HepG2 (cell line): ENCODE measurements around the gene UGT1A4. TPM values are rescaled to one million over a fixed set of nuclear protein-coding genes. Genes with fewer than 3 reads are reported as not detected.

ENCODE experiments used
- ATAC-seq: fragments of 200-7000 bp; cut with Tn5 transposase; 3 replicates; pipeline ENCODE4 v1.9.1; 2020; ENCODE audit warnings: mild to moderate bottlenecking, moderate library complexity
- BruUV-seq: library from RNA; stranded (reverse); fragments of 400-500 nt; replicated peaks from 2 replicates; lab custom pipeline; 2021; lab: Mats Ljungman, UMichigan
- CTCF ChIA-PET: fragments of 300-600 bp; formaldehyde crosslinking; extraction: SDS; loops from one replicate; lab custom pipeline; 2021; ENCODE audit warnings: low total read pairs, inconsistent platforms, low intra/inter-chr PET ratio; lab: Yijun Ruan, JAX
- POLR2A ChIA-PET: fragments of 350-600 bp; sonication (Branson Sonifier 250); formaldehyde crosslinking; loops from one replicate; lab custom pipeline; 2020; ENCODE audit warnings: antibody characterized with exemption, inconsistent platforms; lab: Yijun Ruan, JAX
- DNase-seq: peaks from one replicate; pipeline ENCODE4 v3.0.0-alpha.2; 2015; ENCODE audit warnings: low spot score
- FAIRE-seq: peaks from 3 replicates; lab custom pipeline; 2011; peaks lifted over from hg19 to GRCh38; lab: Jason Lieb, UNC
- H2AFZ ChIP-seq: one replicate; pipeline ENCODE4 v1.6.1; 2011; ENCODE audit warnings: low read length, inconsistent platforms
- H3K27ac ChIP-seq: fragments of 300-600 bp; 3 replicates; pipeline ENCODE4 v1.8.0; 2011; ENCODE audit warnings: mixed run types, mild to moderate bottlenecking, mixed read lengths, low read length, inconsistent platforms; ENCODE audit not compliant: insufficient read depth; ENCODE audit errors: extremely low read length
- H3K27me3 ChIP-seq, 2 experiments: fragments of 200-600 bp in 1 of 2; 2 replicates in 1 of 2; 3 replicates in 1 of 2; pipeline versions ENCODE4 v1.6.0 to v1.8.0; 2011; ENCODE audit warnings: low read length in 2 of 2, mild to moderate bottlenecking in 2 of 2, moderate library complexity in 2 of 2, inconsistent platforms in 1 of 2; ENCODE audit not compliant: insufficient read depth in 2 of 2, control insufficient read depth in 1 of 2
- H3K36me3 ChIP-seq, 2 experiments: fragments of 200-600 bp in 1 of 2; replicated peaks in 1 of 2; 2 replicates in 1 of 2; 3 replicates in 1 of 2; pipeline versions ENCODE4 v1.5.1 to v1.8.0; 2011; ENCODE audit warnings: low read length in 2 of 2, inconsistent platforms in 1 of 2; ENCODE audit not compliant: insufficient read depth in 2 of 2, control insufficient read depth in 1 of 2
- H3K4me1 ChIP-seq: 2 replicates; pipeline ENCODE4 v1.5.1; 2012; ENCODE audit warnings: low read length, inconsistent platforms; ENCODE audit not compliant: insufficient read depth
- H3K4me2 ChIP-seq: 2 replicates; pipeline ENCODE4 v1.6.0; 2011; ENCODE audit warnings: low read depth, low read length, inconsistent platforms
- H3K4me3 ChIP-seq, 3 experiments: fragments of 200-600 bp in 1 of 3; sonication (generic), shearing (Covaris generic) in 1 of 3; replicated peaks in 1 of 3; 2 replicates each; pipeline ENCODE4 v1.5.1; 2011 to 2016; ENCODE audit warnings: low read length in 3 of 3, inconsistent platforms in 2 of 3, low read depth in 2 of 3, mild to moderate bottlenecking in 2 of 3, control low read depth in 1 of 3, mixed read lengths in 1 of 3; ENCODE audit not compliant: insufficient read depth in 1 of 3
- H3K79me2 ChIP-seq: one replicate; pipeline ENCODE4 v1.6.1; 2011; ENCODE audit warnings: low read length, inconsistent platforms; ENCODE audit not compliant: insufficient read depth
- H3K9ac ChIP-seq: 2 replicates; pipeline ENCODE4 v1.6.0; 2011; ENCODE audit warnings: mild to moderate bottlenecking, low read depth, low read length, inconsistent platforms; ENCODE audit not compliant: insufficient read depth
- H3K9me3 ChIP-seq: 2 replicates; pipeline ENCODE4 v1.5.1; 2012; ENCODE audit warnings: mild to moderate bottlenecking, low read length
- H4K20me1 ChIP-seq: 2 replicates; pipeline ENCODE4 v1.6.0; 2011; ENCODE audit warnings: inconsistent platforms, mild to moderate bottlenecking, low read length, moderate library complexity; ENCODE audit not compliant: insufficient read depth
- DBP ChIP-seq: sonication (generic); formaldehyde crosslinking; IDR thresholded peaks from 2 replicates; pipeline ENCODE4 v1.4.0; 2020; ENCODE audit warnings: missing genetic modification reagents; ENCODE audit errors: not compliant biosample characterization
- GTF2F1 ChIP-seq: fragments of 150-350 bp; IDR thresholded peaks from 2 replicates; pipeline ENCODE4 v1.6.1; 2014; ENCODE audit warnings: low read length
- HNRNPLL ChIP-seq: fragments of 200-400 bp; formaldehyde crosslinking; IDR thresholded peaks from 2 replicates; pipeline ENCODE4 v1.6.1; 2017; ENCODE audit warnings: mild to moderate bottlenecking, low read depth, low read length; ENCODE audit not compliant: poor library complexity, severe bottlenecking
- KDM4B ChIP-seq: sonication (generic); formaldehyde crosslinking; IDR thresholded peaks from 2 replicates; pipeline ENCODE4 v1.4.0; 2020; ENCODE audit warnings: missing genetic modification reagents
- MED1 ChIP-seq: sonication (generic); formaldehyde crosslinking; IDR thresholded peaks from 2 replicates; pipeline ENCODE4 v1.4.0; 2020; ENCODE audit warnings: missing genetic modification reagents
- NCOR1 ChIP-seq: fragments of 200-600 bp; sonication (generic); IDR thresholded peaks from 2 replicates; pipeline ENCODE4 v1.7.0; 2017; ENCODE audit warnings: antibody characterized with exemption, low read length, borderline replicate concordance
- NFE2 ChIP-seq: sonication (generic); formaldehyde crosslinking; IDR thresholded peaks from 2 replicates; pipeline ENCODE4 v1.4.0; 2020; ENCODE audit warnings: missing genetic modification reagents
- SIX1 ChIP-seq: sonication (generic); formaldehyde crosslinking; IDR thresholded peaks from 2 replicates; pipeline ENCODE4 v1.4.0; 2020; ENCODE audit warnings: missing genetic modification reagents, borderline replicate concordance
- SP140L ChIP-seq: sonication (generic); formaldehyde crosslinking; IDR thresholded peaks from 2 replicates; pipeline ENCODE4 v1.4.0; 2020; ENCODE audit warnings: missing genetic modification reagents, borderline replicate concordance
- TEAD3 ChIP-seq: optimal IDR thresholded peaks from 2 replicates; pipeline ENCODE3; 2016; ENCODE audit warnings: borderline replicate concordance
- TFDP2 ChIP-seq: sonication (generic); formaldehyde crosslinking; IDR thresholded peaks from 2 replicates; pipeline ENCODE4 v1.4.0; 2020; ENCODE audit warnings: missing genetic modification reagents
- WGBS: methylation state at CpG from one replicate; pipeline ENCODE4 v1.1.6; 2017; ENCODE audit warnings: low lambda C conversion rate; 5-methylcytosine and 5-hydroxymethylcytosine counted together
- in situ Hi-C: cut with HindIII; loops from 2 replicates; pipeline ENCODE4 v1.10.0; 2017; ENCODE audit warnings: low pct_unique_long_range_greater_than_20kb; ENCODE audit not compliant: extremely low pct_ligation_motif_present
- intact Hi-C: fragments of 100-400 bp; cut with micrococcal nuclease; formaldehyde crosslinking; loops from one replicate; pipeline ENCODE4 v1.10.0; 2022; ENCODE audit not compliant: unreplicated experiment
- polyA plus RNA-seq, 8 experiments: library from polyadenylated mRNA; depleted of rRNA in 3 of 8; stranded (reverse) in 7 of 8; unstranded in 1 of 8; fragments of >200 nt; fragmentation: Illumina TruSeq in 4 of 8; extraction: Trizol in 4 of 8; gene quantifications; 2 replicates each; pipeline versions ENCODE4 v1.2.1 to v1.2.3, GENCODE V29; 2011 to 2016; ENCODE audit warnings: low read depth in 4 of 8, missing spikeins in 1 of 8, mixed read lengths in 1 of 8; ENCODE audit not compliant: insufficient read depth in 1 of 8
- total RNA-seq, 5 experiments: library from RNA; depleted of rRNA; stranded (reverse); fragments of >200 nt; fragmentation: Illumina TruSeq; extraction: Trizol; gene quantifications; 2 replicates each; pipeline ENCODE4 v1.2.3, GENCODE V29; 2016; ENCODE audit warnings: low read depth in 1 of 5

The UGT1A4 gene
- total and polyA plus RNA-seq, 2 of the 13 experiments (the other 11 are each of a cell fraction or from before 2014, with no cell fraction given), result not detected

- no peak overlapping the region for H3K9ac ChIP-seq
- CTCF ChIA-PET, result no interaction called here
- DNase-seq (no peak), FAIRE-seq (no peak), ATAC-seq (no peak)
- no peaks in the 10 kb centered on the region for H4K20me1 ChIP-seq
- no peaks in the 10 kb centered on the region for H3K79me2 ChIP-seq
- H3K9me3 ChIP-seq, result peaks cover 2% of the 10 kb centered on the region; the same call in 1 of the 2 replicates
- in situ Hi-C loops (no loop called here), intact Hi-C loops (no loop called here)
- WGBS, result 39% methylated on average over 4 of the region's 4 CpGs
- no peaks in the 10 kb centered on the region for H3K36me3 ChIP-seq
- peaks cover 3 to 43% of the 10 kb centered on the region in 2 experiments; a peak in 4 of 5 replicates for H3K27me3 ChIP-seq
- H2AFZ ChIP-seq, result no peak overlapping the region
- no TSS peak for BruUV-seq
- H3K27ac ChIP-seq, result no peak overlapping the region
- H3K4me1 ChIP-seq, result no peaks in the 10 kb centered on the region
- no peak for TF ChIP-seq NCOR1
- no peak for TF ChIP-seq HNRNPLL
- TF ChIP-seq TEAD3 (CRISPR knock-in tag), result no peak
- TF ChIP-seq MED1 (CRISPR knock-in tag), result no peak
- TF ChIP-seq DBP (CRISPR knock-in tag), result no peak
- TF ChIP-seq KDM4B (CRISPR knock-in tag), result no peak
- TF ChIP-seq GTF2F1, result no peak
- TF ChIP-seq NFE2 (CRISPR knock-in tag), result no peak
- no peak for TF ChIP-seq SIX1
- TF ChIP-seq TFDP2, result no peak
- TF ChIP-seq SP140L (CRISPR knock-in tag), result no peak
- POLR2A ChIA-PET, result no interaction called here
- H3K4me3 ChIP-seq, result no peak overlapping the region
- H3K4me2 ChIP-seq, result no peak overlapping the region
These were observed 62.2 kb downstream of the UGT1A4 start for GRCh38 chr2:233780771-233781170.
